ENCODE data around the gene NCOA5. TPM values are rescaled to one million over a fixed set of nuclear protein-coding genes. Genes with fewer than 3 reads are reported as not detected.

NCOA5 gene
- total RNA-seq, 1 donor: 18.6 TPM

DNA sequence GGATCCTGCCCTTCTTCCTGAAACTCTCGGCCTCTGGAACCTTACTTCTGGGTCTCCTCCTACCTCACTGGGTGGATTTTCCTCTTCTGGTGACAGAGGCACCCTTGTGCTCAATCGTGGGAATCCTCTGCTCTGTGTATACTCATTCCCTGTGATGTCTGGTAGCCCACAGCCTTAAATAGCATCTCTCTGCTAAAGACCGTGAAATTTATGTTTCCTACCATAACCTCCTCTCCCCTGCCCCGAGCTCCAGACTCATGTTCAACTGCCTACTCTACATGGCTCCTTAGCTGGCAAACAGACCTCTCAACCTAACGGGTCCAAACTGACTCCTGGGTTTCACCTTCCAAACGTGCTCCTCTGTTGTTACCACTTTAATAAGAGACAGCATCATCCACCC, 71.2 kb downstream of the NCOA5 start:
- DNase-seq (ENCODE audit: low read depth): no peak

GRCh38 chr20:46018112-46018511, 71.7 kb downstream of the NCOA5 start:
- no peak overlapping the region for H3K4me3 ChIP-seq (ENCODE audit: low read depth, low read length)
- TF ChIP-seq, protein P1, sequence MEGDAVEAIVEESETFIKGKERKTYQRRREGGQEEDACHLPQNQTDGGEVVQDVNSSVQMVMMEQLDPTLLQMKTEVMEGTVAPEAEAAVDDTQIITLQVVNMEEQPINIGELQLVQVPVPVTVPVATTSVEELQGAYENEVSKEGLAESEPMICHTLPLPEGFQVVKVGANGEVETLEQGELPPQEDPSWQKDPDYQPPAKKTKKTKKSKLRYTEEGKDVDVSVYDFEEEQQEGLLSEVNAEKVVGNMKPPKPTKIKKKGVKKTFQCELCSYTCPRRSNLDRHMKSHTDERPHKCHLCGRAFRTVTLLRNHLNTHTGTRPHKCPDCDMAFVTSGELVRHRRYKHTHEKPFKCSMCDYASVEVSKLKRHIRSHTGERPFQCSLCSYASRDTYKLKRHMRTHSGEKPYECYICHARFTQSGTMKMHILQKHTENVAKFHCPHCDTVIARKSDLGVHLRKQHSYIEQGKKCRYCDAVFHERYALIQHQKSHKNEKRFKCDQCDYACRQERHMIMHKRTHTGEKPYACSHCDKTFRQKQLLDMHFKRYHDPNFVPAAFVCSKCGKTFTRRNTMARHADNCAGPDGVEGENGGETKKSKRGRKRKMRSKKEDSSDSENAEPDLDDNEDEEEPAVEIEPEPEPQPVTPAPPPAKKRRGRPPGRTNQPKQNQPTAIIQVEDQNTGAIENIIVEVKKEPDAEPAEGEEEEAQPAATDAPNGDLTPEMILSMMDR (IDR thresholded peaks at IDR 0.05; ENCODE audit: insufficient read depth, low read depth, low read length): no peak
- DNase-seq (ENCODE audit: low read depth): no peak

More for the DNA sequence above, 71.2 kb downstream of the NCOA5 start:
- no peak overlapping the region for H3K4me3 ChIP-seq (ENCODE audit: low read depth, low read length)
- TF ChIP-seq, protein P1 (IDR thresholded peaks at IDR 0.05; ENCODE audit: insufficient read depth, low read depth, low read length): no peak

DNA sequence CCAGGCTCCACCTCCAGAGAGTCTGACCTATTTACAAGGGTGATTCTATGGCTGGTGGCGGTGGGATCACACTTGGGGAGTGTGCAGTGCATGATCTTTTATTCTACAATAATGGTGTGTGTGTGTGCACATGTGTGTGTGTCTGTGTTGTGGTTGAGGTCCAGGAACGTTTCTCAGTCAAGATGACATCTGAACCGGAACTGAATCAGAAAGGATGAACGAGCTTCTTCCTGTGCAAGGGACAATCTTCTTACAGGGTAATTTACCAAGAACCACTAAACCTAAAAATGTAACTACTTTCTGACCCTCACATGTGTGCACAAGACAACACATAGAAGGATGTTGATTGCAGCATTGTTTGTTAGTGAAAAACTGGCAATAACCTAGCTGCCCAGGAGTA, 72.5 kb downstream of the NCOA5 start:
- no peak for DNase-seq (ENCODE audit: low read depth)
- TF ChIP-seq, protein P1 (IDR thresholded peaks at IDR 0.05; ENCODE audit: insufficient read depth, low read depth, low read length): no peak
- no peak overlapping the region for H3K4me3 ChIP-seq (ENCODE audit: low read depth, low read length)

DNA sequence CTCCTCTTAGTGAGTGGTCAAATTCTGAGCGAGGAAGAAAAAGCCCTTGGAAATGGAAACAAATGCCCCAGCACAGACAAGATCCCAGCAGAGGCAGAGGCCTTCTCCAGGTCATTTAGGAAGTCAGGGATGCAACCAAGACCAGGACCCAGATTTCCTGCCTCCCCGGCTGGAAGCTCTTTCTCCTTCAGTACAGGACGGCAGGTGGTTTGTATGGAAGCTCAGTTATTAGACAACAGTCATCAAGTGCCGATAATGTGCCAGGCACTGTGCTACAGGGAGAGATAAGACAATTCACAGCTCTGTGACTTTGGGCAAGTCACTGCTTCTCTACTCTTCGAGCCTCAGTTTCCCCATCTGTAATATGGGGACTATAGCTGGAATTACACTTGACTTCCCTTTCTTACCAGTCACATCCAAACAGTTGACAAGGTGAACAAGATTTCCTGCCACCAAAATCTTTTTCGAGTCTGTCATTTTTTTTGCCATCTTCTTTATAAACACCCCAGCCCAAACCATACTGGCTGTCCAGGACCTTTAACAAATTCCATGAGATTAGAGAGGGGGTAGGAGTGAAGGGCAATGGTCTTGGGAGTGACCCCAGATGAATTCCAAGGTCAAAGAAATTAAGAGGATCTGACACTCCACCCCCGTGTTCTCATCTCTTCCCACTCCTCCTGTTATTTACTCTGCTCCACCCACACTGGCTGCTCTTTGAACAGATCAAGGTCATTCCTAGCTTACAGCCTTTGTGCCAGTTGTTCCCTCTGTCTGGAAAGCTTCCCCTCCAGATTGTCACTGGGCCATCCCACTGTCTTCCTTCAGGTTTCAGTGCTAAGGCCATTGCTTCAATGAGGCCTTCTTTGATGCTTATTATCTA, 75.0 kb downstream of the NCOA5 start:
- H3K4me3 ChIP-seq (ENCODE audit: low read depth, low read length): no peak overlapping the region
- DNase-seq (ENCODE audit: low read depth): no peak
- TF ChIP-seq, protein P1 (IDR thresholded peaks at IDR 0.05; ENCODE audit: insufficient read depth, low read depth, low read length): no peak

DNA sequence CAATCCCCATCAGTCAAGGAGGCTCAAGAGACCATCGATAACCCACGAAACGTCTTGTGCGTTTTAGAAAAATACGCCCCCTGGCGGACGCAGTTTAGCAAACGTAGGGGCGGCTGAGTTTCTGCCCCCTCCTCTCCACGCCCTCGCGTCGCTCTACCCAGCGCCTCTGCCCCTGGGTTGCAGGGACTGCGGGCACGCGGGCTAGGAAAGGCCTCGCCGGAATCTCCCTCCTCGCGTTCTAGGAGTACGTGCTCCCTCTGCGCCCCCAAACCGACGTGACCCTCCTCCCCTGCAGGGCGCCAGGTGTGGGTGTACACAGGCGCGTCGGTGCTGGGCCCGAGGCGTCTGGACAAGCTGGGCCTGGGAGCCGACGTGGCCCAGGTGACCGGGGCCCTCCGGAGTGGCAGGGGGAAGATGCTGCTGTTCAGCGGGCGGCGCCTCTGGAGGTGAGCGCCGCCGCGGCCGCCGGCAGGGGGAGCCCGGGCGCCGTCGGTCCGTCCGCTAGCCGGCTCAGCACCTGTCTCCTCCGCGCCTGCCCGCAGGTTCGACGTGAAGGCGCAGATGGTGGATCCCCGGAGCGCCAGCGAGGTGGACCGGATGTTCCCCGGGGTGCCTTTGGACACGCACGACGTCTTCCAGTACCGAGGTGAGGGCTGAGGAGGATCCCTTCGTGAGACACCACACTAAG, 75.8 kb downstream of the NCOA5 start:
- DNase-seq (ENCODE audit: low read depth): peak; percentile 30
- no peak overlapping the region for H3K4me3 ChIP-seq (ENCODE audit: low read depth, low read length)
- TF ChIP-seq, protein P1 (IDR thresholded peaks at IDR 0.05; ENCODE audit: insufficient read depth, low read depth, low read length): peak; percentile 57

GRCh38 chr20:46013322-46013828, 76.4 kb downstream of the NCOA5 start:
- TF ChIP-seq, protein P1 (IDR thresholded peaks at IDR 0.05; ENCODE audit: insufficient read depth, low read depth, low read length): no peak
- DNase-seq (ENCODE audit: low read depth): no peak
- no peak overlapping the region for H3K4me3 ChIP-seq (ENCODE audit: low read depth, low read length)

All from fibroblast of villous mesenchyme (primary cell).